OCI-LY1 (cell line): ENCODE results near the gene CUTC.

Source experiments
- EZH2 ChIP-seq: fragments of 200-600 bp; sonication (generic), shearing (Covaris generic); IDR thresholded peaks from 2 replicates; pipeline ENCODE4 v1.8.0; 2017; ENCODE audit warnings: borderline replicate concordance, mixed run types, mild to moderate bottlenecking, antibody characterized with exemption, low read length, moderate library complexity, mixed read lengths
- TF ChIP-seq, protein P1 (sequence below): fragments of 200-600 bp; sonication (generic), shearing (Covaris generic); IDR thresholded peaks from 2 replicates; pipeline ENCODE4 v1.5.1; 2017; ENCODE audit warnings: mild to moderate bottlenecking, antibody characterized with exemption, low read length, moderate library complexity, mixed read lengths

GRCh38 chr10:99754670-99755069, 22.6 kb downstream of the CUTC start:
- TF ChIP-seq EZH2: no peak
- TF ChIP-seq, protein P1, sequence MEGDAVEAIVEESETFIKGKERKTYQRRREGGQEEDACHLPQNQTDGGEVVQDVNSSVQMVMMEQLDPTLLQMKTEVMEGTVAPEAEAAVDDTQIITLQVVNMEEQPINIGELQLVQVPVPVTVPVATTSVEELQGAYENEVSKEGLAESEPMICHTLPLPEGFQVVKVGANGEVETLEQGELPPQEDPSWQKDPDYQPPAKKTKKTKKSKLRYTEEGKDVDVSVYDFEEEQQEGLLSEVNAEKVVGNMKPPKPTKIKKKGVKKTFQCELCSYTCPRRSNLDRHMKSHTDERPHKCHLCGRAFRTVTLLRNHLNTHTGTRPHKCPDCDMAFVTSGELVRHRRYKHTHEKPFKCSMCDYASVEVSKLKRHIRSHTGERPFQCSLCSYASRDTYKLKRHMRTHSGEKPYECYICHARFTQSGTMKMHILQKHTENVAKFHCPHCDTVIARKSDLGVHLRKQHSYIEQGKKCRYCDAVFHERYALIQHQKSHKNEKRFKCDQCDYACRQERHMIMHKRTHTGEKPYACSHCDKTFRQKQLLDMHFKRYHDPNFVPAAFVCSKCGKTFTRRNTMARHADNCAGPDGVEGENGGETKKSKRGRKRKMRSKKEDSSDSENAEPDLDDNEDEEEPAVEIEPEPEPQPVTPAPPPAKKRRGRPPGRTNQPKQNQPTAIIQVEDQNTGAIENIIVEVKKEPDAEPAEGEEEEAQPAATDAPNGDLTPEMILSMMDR: no peak
